GM21723 (cell line): Measurements from ENCODE around the gene CLEC2L.
"Not testable (repeated sequence)": the region's sequence is repeated elsewhere in the genome, so short reads cannot be mapped to it uniquely, and the experiment has no call there.

Experiments
- ATAC-seq: cut with Tn5 transposase; IDR thresholded peaks from one replicate; pipeline ENCODE4 v1.9.1; 2021; ENCODE audit warnings: mild to moderate bottlenecking, moderate library complexity; ENCODE audit not compliant: unreplicated experiment

Gene CLEC2L

GRCh38 chr7:139553991-139554700, 30.7 kb downstream of the CLEC2L start:
- ATAC-seq: not testable (repeated sequence)

- no peak for ATAC-seq
Observed at GRCh38 chr7:139557857-139558581, 34.5 kb downstream of the CLEC2L start.

- no peak for ATAC-seq
Observed at GRCh38 chr7:139559364-139560105, 36.0 kb downstream of the CLEC2L start.

GRCh38 chr7:139560199-139560598, 36.7 kb downstream of the CLEC2L start:
- ATAC-seq: no peak

- ATAC-seq: no peak
Observed at GRCh38 chr7:139560678-139561077, 37.2 kb downstream of the CLEC2L start.

GRCh38 chr7:139562491-139562890, 39.0 kb downstream of the CLEC2L start:
- no peak for ATAC-seq

- ATAC-seq: no peak
Observed at GRCh38 chr7:139562961-139563565, 39.6 kb downstream of the CLEC2L start.

GRCh38 chr7:139563856-139564255, 40.4 kb downstream of the CLEC2L start:
- ATAC-seq: no peak

- no peak for ATAC-seq
Observed at GRCh38 chr7:139566075-139566474, 42.6 kb downstream of the CLEC2L start.

- ATAC-seq: no peak
Observed at GRCh38 chr7:139566736-139567646, 43.5 kb downstream of the CLEC2L start.

- ATAC-seq: no peak
Observed at GRCh38 chr7:139567647-139568345, 44.3 kb downstream of the CLEC2L start.

GRCh38 chr7:139568346-139568675, 44.8 kb downstream of the CLEC2L start:
- ATAC-seq: no peak

- ATAC-seq: no peak
Observed at GRCh38 chr7:139568813-139569490, 45.5 kb downstream of the CLEC2L start.

- no peak for ATAC-seq
Observed at GRCh38 chr7:139570119-139570518, 46.6 kb downstream of the CLEC2L start.

- ATAC-seq: no peak
Observed at GRCh38 chr7:139570626-139571025, 47.1 kb downstream of the CLEC2L start.

GRCh38 chr7:139571190-139571589, 47.7 kb downstream of the CLEC2L start:
- no peak for ATAC-seq

- ATAC-seq: no peak
Observed at GRCh38 chr7:139571651-139572050, 48.2 kb downstream of the CLEC2L start.

GRCh38 chr7:139572071-139572470, 48.6 kb downstream of the CLEC2L start:
- no peak for ATAC-seq

GRCh38 chr7:139572704-139573385, 49.4 kb downstream of the CLEC2L start:
- no peak for ATAC-seq
